ENCODE measurements around the gene GYG1.

GRCh38 chr3:148953094-148953493 is 38.2 kb upstream of the GYG1 start:
- no peak for TF ChIP-seq CTCF (IDR thresholded peaks at IDR 0.05)
- TF ChIP-seq POLR2A (IDR thresholded peaks at IDR 0.05): no peak
